Measurements from ENCODE around the gene IGHMBP2. TPM values are rescaled to one million over a fixed set of nuclear protein-coding genes. Genes with fewer than 3 reads are reported as not detected.
A peak's percentile ranks its signal among the peaks of the same experiment; 100 is the strongest.

Gene IGHMBP2
- total RNA-seq, 4 donors from 2014 or later, result 22.9 to 55.0 (median 30.3) TPM

- H3K27ac ChIP-seq, result no peak overlapping the region
Measured at GRCh38 chr11:68940651-68941323, 37.1 kb downstream of the IGHMBP2 start.

GRCh38 chr11:68941324-68942094 is 37.8 kb downstream of the IGHMBP2 start:
- no peak for DNase-seq (ENCODE audit: low spot score in 2 of 2)
- TF ChIP-seq EP300 (IDR thresholded peaks at IDR 0.05) (no peak), POLR2AphosphoS5 (IDR thresholded peaks at IDR 0.05) (no peak), POLR2A (IDR thresholded peaks at IDR 0.05) (no peak)
- TF ChIP-seq, protein P1, sequence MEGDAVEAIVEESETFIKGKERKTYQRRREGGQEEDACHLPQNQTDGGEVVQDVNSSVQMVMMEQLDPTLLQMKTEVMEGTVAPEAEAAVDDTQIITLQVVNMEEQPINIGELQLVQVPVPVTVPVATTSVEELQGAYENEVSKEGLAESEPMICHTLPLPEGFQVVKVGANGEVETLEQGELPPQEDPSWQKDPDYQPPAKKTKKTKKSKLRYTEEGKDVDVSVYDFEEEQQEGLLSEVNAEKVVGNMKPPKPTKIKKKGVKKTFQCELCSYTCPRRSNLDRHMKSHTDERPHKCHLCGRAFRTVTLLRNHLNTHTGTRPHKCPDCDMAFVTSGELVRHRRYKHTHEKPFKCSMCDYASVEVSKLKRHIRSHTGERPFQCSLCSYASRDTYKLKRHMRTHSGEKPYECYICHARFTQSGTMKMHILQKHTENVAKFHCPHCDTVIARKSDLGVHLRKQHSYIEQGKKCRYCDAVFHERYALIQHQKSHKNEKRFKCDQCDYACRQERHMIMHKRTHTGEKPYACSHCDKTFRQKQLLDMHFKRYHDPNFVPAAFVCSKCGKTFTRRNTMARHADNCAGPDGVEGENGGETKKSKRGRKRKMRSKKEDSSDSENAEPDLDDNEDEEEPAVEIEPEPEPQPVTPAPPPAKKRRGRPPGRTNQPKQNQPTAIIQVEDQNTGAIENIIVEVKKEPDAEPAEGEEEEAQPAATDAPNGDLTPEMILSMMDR (IDR thresholded peaks at IDR 0.05), result no peak
- Histone ChIP-seq H3K4me3 (no peak overlapping the region), H3K4me1 (peaks cover 8% of the 10 kb centered on the region), H3K9me3 (no peaks in the 10 kb centered on the region), H3K27ac (no peak overlapping the region), H3K27me3 (no peaks in the 10 kb centered on the region), H3K36me3 (peaks cover 43% of the 10 kb centered on the region)
- WGBS, result 86% methylated on average over 8 of the region's 18 CpGs

More at GRCh38 chr11:68940651-68941323, 37.1 kb downstream of the IGHMBP2 start:
- H3K4me1 ChIP-seq, result peaks cover 2% of the 10 kb centered on the region
- no peaks in the 10 kb centered on the region for H3K9me3 ChIP-seq
- WGBS, result 95% methylated on average over 17 of the region's 20 CpGs
- H3K36me3 ChIP-seq, result peaks cover 51% of the 10 kb centered on the region
- no peak for DNase-seq (ENCODE audit: low spot score in 2 of 2)
- no peaks in the 10 kb centered on the region for H3K27me3 ChIP-seq
- TF ChIP-seq POLR2A (IDR thresholded peaks at IDR 0.05) (no peak), EP300 (IDR thresholded peaks at IDR 0.05) (no peak), POLR2AphosphoS5 (IDR thresholded peaks at IDR 0.05) (no peak)
- TF ChIP-seq, protein P1 (IDR thresholded peaks at IDR 0.05), result no peak
- H3K4me3 ChIP-seq, result no peak overlapping the region

GRCh38 chr11:68942095-68942620 is 38.5 kb downstream of the IGHMBP2 start:
- H3K4me1 ChIP-seq, result peaks cover 12% of the 10 kb centered on the region
- WGBS, result 82% methylated on average over 9 of the region's 11 CpGs
- H3K4me3 ChIP-seq, result no peak overlapping the region
- peak overlapping the region; percentile 45 for H3K27ac ChIP-seq
- H3K9me3 ChIP-seq, result no peaks in the 10 kb centered on the region
- TF ChIP-seq POLR2A (IDR thresholded peaks at IDR 0.05), result no peak
- TF ChIP-seq EP300 (IDR thresholded peaks at IDR 0.05), result no peak
- TF ChIP-seq, protein P1 (IDR thresholded peaks at IDR 0.05), result no peak
- no peak for TF ChIP-seq POLR2AphosphoS5 (IDR thresholded peaks at IDR 0.05)
- no peak for DNase-seq (ENCODE audit: low spot score in 2 of 2)
- peaks cover 37% of the 10 kb centered on the region for H3K36me3 ChIP-seq
- no peaks in the 10 kb centered on the region for H3K27me3 ChIP-seq

DNA sequence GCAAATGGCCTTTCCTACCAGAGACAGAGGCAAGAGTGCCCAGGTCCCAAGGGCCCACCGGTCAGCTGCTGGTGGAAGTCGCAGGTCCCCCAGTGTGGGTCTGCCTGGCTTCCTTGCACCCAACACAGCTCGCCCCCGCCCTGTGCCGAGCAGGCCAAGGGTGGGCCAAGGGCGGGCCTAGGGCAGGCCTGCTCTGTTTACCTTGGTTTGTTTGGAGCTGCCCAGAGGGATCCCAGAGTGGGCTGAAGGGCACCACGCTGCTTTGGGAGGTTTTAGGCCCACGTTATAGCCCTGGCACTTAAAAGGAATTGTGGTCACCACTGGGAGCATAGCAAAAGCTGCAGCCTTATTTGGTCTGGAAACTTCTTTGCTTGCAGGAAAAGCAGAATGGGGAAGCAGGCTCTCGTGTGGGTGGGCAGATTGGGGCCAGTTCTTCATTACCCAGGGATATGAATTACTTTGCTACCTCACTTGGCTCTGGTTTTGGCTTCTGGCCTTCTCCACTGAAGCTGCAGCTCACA is 39.1 kb downstream of the IGHMBP2 start:
- peak overlapping the region; percentile 45 for H3K27ac ChIP-seq
- DNase-seq (ENCODE audit: low spot score in 2 of 2), result no peak
- TF ChIP-seq POLR2AphosphoS5 (IDR thresholded peaks at IDR 0.05), result no peak
- no peak for TF ChIP-seq POLR2A (IDR thresholded peaks at IDR 0.05)
- TF ChIP-seq, protein P1 (IDR thresholded peaks at IDR 0.05), result no peak
- no peak for TF ChIP-seq EP300 (IDR thresholded peaks at IDR 0.05)
- H3K9me3 ChIP-seq, result no peaks in the 10 kb centered on the region
- H3K4me3 ChIP-seq, result no peak overlapping the region
- peaks cover 30% of the 10 kb centered on the region for H3K36me3 ChIP-seq
- H3K27me3 ChIP-seq, result no peaks in the 10 kb centered on the region
- H3K4me1 ChIP-seq, result peaks cover 12% of the 10 kb centered on the region
- 57% methylated on average over 9 of the region's 9 CpGs for WGBS

All from suprapubic skin (tissue), 4 donors.